Activated T-cell treated with anti-CD3 and anti-CD28 coated beads for 4 hours (primary cell): ENCODE data around the gene PSKH1.
"Not testable (repeated sequence)": the region's sequence is repeated elsewhere in the genome, so short reads cannot be mapped to it uniquely, and the experiment has no call there.

Experiments used
- DNase-seq: peaks from one replicate; pipeline ENCODE4 v3.0.0-alpha.2; 2020

PSKH1 gene

DNA sequence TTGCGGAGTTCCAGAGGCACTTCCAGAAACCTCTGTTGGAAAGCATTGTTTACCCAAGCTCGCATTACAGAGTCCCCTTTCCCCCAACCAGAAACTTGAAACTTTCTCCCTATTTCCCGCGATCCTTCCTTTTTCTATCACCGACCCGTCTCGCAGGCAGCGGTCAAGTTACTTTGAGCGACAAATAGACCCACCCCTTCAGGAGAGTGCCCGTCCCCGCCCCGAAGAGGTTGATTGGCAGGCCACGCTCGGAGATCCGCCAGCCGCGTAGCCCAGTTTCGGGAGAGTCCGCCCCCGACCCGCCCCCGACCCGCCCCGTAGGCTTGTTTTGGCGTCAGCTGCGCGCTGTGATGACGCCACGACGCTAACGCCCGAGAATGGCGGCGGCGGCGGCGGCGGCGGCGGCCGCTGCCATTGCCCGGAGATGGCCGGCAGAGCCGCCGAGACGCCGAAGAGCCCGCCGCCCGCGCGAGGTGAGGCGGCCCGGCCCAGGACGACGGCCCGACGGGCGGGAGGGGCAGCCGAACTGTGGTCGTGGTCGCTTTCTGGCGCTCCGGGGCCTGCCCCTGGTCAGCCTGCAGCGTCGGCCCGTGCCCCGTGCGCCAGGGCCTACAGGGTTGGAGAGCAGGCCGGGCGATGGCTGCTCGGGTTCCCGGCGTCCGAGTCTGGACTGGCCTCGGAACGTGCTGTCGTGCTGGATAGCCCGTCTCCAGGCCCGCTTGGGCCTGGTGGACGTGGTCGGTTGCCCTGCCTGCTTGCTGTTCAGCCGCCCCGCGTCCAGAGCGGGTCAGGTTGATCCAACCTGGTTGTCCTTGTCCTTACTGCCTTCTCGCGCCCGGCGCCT, at the start of gene PSKH1:
PSKH1 (plus strand) TSS at position 356 of the 844 bp plus-strand sequence. CDS start 15,496 bp downstream, outside the sequence.
- DNase-seq = peak; percentile 91

DNA sequence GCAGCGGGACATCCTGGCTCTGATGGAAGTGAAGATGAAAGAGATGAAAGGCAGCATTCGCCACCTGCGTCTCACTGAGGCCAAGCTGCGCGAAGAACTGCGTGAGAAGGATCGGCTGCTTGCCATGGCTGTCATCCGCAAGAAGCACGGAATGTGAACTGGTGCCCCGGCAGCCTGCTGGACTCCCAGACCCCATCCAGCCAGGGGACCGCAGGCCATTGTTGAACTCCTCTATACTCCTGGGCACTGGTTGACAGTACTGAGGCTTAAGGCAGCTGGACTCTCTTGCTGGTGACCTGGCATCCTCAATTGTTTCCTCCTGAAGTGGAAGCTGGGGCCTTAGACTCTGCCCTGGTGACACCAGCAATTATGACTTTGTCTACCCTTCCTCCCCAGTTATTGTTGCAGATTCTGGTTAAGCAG, 49.7 kb upstream of the PSKH1 start:
- no peak for DNase-seq

DNA sequence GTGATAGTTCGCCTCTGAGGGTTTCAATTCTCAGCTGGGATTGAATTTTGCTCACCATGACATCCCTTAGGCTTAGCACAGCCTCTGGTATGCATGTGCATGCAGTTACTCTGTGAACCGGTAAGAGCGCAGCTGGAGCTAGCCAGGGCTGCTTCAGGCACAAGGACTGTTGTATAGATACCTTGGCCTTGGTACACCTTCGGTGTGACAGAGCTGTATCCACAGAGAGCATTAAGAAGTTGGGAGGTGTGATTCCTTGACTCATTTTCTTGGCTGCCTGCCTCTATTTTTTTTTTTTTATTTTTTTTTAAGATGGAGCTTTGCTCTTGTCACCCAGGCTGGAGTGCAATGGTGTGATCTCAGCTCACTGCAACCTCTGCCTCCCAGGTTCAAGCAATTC, 48.6 kb upstream of the PSKH1 start:
- DNase-seq = no peak

DNA sequence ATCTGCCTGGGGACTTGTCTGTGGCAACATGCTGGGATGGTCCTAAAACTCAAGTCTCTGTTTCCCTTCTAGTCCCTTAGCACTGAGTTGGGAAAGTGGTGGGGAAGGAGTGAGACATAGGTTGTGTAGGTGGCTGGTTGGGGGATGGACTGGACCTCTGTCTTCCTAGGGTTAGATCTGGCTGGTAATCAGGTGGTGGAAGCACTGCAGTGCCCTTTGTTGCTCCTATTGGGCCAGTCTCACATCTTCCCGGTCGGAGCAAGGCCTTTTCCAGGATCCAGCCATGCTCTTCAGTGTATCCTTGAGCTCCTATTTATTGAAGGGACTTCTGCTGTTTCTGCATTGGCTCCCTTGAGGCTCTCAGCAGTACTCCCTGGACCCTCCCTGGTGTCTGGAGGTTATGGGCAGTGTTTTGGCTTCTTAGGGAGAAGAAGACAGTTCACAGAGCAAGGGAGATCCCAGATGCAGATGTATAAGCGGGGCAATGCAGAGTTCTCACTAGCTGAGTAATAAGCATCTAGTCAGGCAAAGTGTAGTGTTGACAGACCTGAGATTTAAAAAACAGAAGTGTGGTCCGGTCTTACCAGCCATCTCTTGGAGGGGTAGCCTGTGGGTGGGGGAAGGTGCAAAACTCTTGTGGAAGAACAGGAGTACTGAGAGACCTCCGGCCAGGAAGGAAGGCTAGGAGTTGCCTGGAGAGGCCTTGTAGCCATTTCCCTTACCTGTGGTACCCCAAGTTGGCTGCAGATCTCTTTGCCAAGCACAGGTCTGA, 47.6 kb upstream of the PSKH1 start:
- no peak for DNase-seq

DNA sequence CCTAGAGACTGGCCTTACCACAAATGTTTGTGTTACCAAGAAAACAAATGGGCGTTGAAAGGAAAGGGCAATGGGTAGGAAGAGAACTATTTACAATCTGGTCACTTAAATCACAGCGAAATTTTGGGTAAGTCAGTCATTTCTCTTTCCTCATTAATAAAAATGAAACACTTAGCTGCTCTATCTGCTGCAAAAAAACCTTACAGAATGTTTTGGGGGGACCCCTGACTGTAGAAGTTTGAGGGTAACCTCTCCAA, 47.1 kb upstream of the PSKH1 start:
- DNase-seq = no peak

- peak; percentile 94 for DNase-seq
These were observed 46.6 kb upstream of the PSKH1 start, which contains the start of gene NUTF2 for GRCh38 chr16:67846320-67847063. TSS of gene NUTF2 (plus strand) at chr16:67846933. CDS start at chr16:67865131, 18,198 bp downstream.

GRCh38 chr16:67847064-67847861, 45.8 kb upstream of the PSKH1 start, which contains the start of gene CENPT:
TSS of gene CENPT (minus strand) at chr16:67847693. CDS start at chr16:67833859, 13,834 bp downstream.
- DNase-seq = no peak

DNA sequence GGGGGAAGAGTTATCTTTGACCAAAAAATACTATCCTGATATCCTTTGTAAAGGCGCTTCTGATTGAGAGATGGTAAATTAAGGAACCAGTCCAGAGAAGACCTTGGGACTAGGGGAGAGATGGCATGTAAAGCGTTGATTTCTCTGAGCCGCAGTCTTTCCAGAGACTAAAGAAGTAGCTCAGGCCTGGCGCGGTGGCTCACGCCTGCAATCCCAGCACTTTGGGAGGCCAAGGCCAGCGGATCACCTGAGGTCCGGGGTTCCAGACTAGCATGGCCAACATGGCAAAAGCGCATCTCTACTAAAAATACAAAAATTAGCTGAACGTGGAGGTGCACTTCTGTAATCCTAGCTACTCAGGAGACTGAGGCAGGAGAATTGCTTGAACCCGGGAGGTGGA, 44.9 kb upstream of the PSKH1 start:
- no peak for DNase-seq

DNA sequence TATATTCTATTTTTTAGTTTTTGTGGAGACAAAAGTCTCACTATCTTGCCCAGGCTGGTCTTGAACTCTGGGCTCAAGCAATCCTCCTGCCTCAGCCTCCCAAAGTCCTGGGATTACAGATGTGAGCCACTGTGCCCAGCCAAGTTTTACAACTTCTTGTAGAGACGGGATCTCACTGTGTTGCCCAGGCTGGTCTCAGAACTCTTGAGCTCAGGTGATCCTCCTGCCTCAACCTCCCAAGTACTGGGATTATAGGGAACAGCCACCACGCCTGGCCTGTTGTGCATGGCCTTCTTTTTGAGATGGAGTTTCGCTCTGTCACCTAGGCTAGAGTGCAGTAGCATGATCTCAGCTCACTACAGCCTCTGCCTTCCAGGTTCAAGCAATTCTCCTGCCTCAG, 39.4 kb upstream of the PSKH1 start:
- no peak for DNase-seq

DNA sequence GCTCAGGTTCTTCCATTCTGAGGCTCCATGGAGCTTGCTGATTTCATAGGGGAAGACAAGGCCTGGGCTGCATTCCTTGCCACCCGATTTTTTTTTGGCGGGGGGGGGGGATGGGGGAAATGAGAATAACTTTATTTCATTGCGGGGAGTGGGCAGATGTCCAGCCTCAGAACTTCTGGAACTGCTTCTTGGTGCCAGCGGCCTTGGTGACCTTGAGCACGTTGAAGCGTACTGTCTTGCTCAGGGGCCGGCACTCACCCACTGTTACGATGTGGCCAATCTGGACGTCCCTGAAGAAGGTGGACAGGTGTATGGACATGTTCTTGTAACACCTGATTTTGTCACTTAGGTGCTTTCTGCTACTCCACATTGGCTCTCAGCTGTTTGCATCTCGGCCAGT, 37.3 kb upstream of the PSKH1 start:
- no peak for DNase-seq

GRCh38 chr16:67856927-67857546, 36.0 kb upstream of the PSKH1 start:
- no peak for DNase-seq

GRCh38 chr16:67857547-67858233, 35.4 kb upstream of the PSKH1 start:
- DNase-seq = no peak

DNA sequence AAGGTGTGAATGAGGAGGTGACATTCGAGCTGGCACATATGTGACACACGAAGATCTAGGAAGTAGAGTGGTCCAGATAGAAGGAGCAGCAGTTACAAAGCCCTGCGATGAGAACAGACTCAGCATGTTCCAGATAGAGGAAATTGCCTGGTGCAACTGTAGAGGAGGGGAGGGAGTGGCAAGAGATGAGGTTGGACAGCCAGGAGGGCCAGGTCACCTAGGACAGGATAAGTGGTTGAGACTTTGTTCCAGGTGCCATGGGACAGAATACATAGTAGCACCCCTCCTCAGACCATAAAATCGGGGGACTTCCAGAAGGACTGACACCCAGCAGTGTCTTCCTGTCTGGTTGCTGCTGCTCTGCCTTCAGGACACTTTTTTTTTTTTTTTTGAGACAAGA, 34.6 kb upstream of the PSKH1 start:
- DNase-seq = no peak

GRCh38 chr16:67860589-67861398, 32.3 kb upstream of the PSKH1 start:
- no peak for DNase-seq

GRCh38 chr16:67861877-67862276, 31.2 kb upstream of the PSKH1 start:
- no peak for DNase-seq

DNA sequence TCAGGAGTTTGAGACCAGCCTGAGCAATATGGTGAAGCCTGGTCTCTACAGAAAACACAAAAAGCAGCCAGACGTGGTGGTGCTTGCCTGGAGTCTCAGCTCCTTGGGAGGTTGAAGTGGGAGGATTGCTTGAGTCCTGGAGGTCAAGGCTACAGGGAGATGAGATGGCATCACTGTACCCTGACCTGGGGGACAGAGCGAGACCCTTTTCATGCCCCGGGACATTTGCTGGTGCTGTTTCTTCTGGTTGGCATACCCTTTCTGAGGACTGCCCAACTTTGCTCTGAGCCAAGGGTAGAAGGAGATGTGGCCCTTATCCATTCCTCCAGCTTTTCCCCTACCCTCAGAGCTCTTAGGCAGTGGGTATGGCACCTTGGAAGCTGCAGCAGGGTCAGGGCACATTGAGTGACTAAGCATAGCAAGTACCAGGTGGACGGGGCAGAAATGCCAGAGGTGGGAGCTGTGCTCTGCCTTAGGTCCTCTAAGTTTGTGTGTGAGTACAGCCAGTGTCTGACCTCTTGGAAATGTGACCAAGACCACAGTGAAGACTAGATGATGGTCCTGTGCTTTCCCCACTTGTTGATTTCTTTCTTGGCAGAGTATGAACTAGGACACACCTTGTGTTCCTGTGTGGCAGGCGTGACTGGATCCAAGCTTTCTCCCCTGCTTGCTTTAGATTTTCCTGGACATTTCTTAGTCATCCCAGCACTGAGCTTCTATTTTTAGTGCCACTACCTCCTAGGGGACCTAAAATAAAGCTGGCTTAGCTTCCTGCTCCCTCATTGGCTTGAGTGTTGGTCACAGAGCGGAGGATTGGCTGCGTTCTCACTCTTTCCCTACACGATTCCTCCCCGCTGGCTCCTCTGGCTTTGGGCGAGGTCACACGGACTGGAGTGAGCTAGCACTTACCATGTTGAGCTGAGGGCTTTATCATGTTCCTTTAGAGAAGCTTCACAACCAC, 30.2 kb upstream of the PSKH1 start:
- DNase-seq = no peak

DNA sequence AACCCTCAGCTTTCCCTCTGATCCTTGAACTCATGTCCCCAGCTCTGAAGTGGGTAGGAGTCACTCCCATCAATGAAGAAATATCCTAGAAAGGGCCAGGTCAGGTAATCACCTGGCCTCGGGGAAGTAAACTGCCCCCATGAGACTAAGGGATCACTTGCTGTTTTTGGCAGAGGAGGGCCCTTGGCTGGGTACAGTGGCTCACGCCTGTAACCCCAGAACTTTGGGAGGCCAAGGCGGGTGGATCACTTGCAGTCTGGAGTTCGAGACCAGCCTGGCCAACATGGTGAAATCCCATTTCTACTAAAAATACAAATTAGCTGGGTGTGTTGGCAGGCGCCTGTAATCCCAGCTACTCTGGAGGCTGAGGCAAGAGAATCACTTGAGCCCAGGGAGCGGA, 29.0 kb upstream of the PSKH1 start:
- DNase-seq = not testable (repeated sequence)

DNA sequence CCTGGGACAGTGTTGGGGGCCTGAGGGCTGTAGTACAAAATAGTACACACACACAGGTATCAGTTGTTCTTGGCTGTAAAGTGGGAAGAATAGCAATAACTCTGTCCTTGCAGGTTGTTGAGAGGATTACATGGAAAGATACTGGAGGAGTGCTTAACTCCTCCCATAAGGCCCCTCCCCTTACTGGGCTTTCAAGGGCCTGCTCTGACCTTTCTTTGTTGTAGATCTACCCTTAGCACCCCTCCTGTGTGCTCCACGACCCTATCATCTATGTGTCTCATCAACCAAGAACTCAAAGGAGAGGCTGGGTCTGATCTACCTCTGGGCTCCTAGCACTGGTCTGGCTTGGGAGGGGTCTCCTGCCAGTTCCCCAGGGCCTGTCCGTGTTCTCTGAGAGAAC, 28.5 kb upstream of the PSKH1 start:
- DNase-seq = no peak

GRCh38 chr16:67865318-67865717, 27.7 kb upstream of the PSKH1 start:
- no peak for DNase-seq
